HFFc6 (cell line): ENCODE results near the gene SFT2D3. TPM values are rescaled to one million over a fixed set of nuclear protein-coding genes. Genes with fewer than 3 reads are reported as not detected.

Experiments used
- DNase-seq: peaks from one replicate; pipeline ENCODE4 v3.0.0-alpha.2; 2018
- H3K27ac Mint-ChIP-seq: 2 replicates; pipeline ENCODE4 v1.8.0; 2020; ENCODE audit warnings: mild to moderate bottlenecking, mixed read lengths
- H3K27me3 Mint-ChIP-seq: 2 replicates; pipeline ENCODE4 v1.8.0; 2021; ENCODE audit warnings: mild to moderate bottlenecking, moderate library complexity, mixed read lengths; ENCODE audit not compliant: insufficient read depth
- H3K36me3 Mint-ChIP-seq: 2 replicates; pipeline ENCODE4 v1.8.0; 2021; ENCODE audit warnings: low read depth, mixed read lengths
- H3K4me1 Mint-ChIP-seq: 2 replicates; pipeline ENCODE4 v1.8.0; 2020; ENCODE audit warnings: low read depth, mixed read lengths
- H3K4me3 Mint-ChIP-seq: 2 replicates; pipeline ENCODE4 v1.8.0; 2020; ENCODE audit warnings: mild to moderate bottlenecking, moderate library complexity, mixed read lengths
- H3K9me3 Mint-ChIP-seq: 2 replicates; pipeline ENCODE4 v1.8.0; 2020; ENCODE audit warnings: mild to moderate bottlenecking, mixed read lengths
- CTCF ChIP-seq: fragments of 200-600 bp; sonication (generic); IDR thresholded peaks from 2 replicates; pipeline ENCODE4 v1.5.0; 2021; ENCODE audit warnings: antibody characterized with exemption, mild to moderate bottlenecking
- total RNA-seq, 6 experiments: library from RNA; stranded (reverse); fragmentation: NEBNext Ultra II Directional; extraction: Animal tissue kit (Norgen Biotek cat#: 25700); gene quantifications; 2 replicates in 1 of 6; 3 replicates in 5 of 6; pipeline ENCODE4 v1.2.3, GENCODE V29; 2021

The SFT2D3 gene
- total RNA-seq, 6 experiments from 2014 or later, result 2.5 to 3.2 (median 3.0) TPM

GRCh38 chr2:127673291-127674069 is 27.8 kb upstream of the SFT2D3 start:
- peak overlapping the region; percentile 34; the same call in 1 of the 2 replicates for H3K27ac Mint-ChIP-seq
- TF ChIP-seq CTCF, result no peak
- H3K4me1 Mint-ChIP-seq, result peaks cover 50% of the 10 kb centered on the region
- H3K36me3 Mint-ChIP-seq, result peaks cover 9% of the 10 kb centered on the region; the same call in 1 of the 2 replicates
- no peak for DNase-seq
- peaks cover 14% of the 10 kb centered on the region; the same call in 1 of the 2 replicates for H3K27me3 Mint-ChIP-seq
- peak overlapping the region; percentile 94 for H3K4me3 Mint-ChIP-seq
- H3K9me3 Mint-ChIP-seq, result no peaks in the 10 kb centered on the region

GRCh38 chr2:127674241-127675209 is 26.8 kb upstream of the SFT2D3 start:
- Mint-ChIP-seq H3K36me3 (peaks cover 8% of the 10 kb centered on the region; the same call in 1 of the 2 replicates), H3K9me3 (no peaks in the 10 kb centered on the region), H3K27ac (peak overlapping the region; percentile 72), H3K4me1 (peaks cover 43% of the 10 kb centered on the region), H3K27me3 (peaks cover 15% of the 10 kb centered on the region; the same call in 1 of the 2 replicates), H3K4me3 (peak overlapping the region; percentile 94)
- no peak for TF ChIP-seq CTCF
- no peak for DNase-seq

- H3K36me3 Mint-ChIP-seq, result no peaks in the 10 kb centered on the region
- H3K4me3 Mint-ChIP-seq, result peak within 1 kb of the TSS; percentile 94
- DNase-seq, result peak; percentile 41
- H3K27me3 Mint-ChIP-seq, result peaks cover 17% of the 10 kb centered on the region
- TF ChIP-seq CTCF, result peak; percentile 35; the same call in 1 of the 2 replicates
- H3K4me1 Mint-ChIP-seq, result peaks cover 33% of the 10 kb centered on the region
- H3K27ac Mint-ChIP-seq, result peak within 1 kb of the TSS; percentile 72
- no peaks in the 10 kb centered on the region for H3K9me3 Mint-ChIP-seq
These were observed 25.7 kb upstream of the SFT2D3 start, which contains the start of gene LIMS2 for GRCh38 chr2:127675331-127676261. Gene LIMS2, minus strand, starts transcription at chr2:127675530. Its CDS starts 506 bp downstream, at chr2:127675024.

- Mint-ChIP-seq H3K27me3 (peaks cover 21% of the 10 kb centered on the region), H3K27ac (no peak overlapping the region), H3K4me1 (peaks cover 31% of the 10 kb centered on the region), H3K4me3 (no peak overlapping the region), H3K36me3 (no peaks in the 10 kb centered on the region), H3K9me3 (no peaks in the 10 kb centered on the region)
- no peak for TF ChIP-seq CTCF
- no peak for DNase-seq
These were observed 24.4 kb upstream of the SFT2D3 start for GRCh38 chr2:127676906-127677305.
